HEK293 (cell line): ENCODE results near the gene AGAP3.

Source experiments
- BCL11A ChIP-seq: fragments of 450-650 bp; formaldehyde crosslinking; IDR thresholded peaks from 2 replicates; pipeline ENCODE4 v1.5.1; 2016; ENCODE audit warnings: low read depth, missing biosample characterization, missing genetic modification characterization
- BCL11B ChIP-seq: fragments of 450-650 bp; formaldehyde crosslinking; IDR thresholded peaks from 2 replicates; pipeline ENCODE4 v1.5.1; 2016; ENCODE audit warnings: low read depth, missing biosample characterization, missing genetic modification characterization
- GLI2 ChIP-seq: fragments of 450-650 bp; formaldehyde crosslinking; IDR thresholded peaks from 2 replicates; pipeline ENCODE4; 2017; ENCODE audit warnings: missing biosample characterization, missing genetic modification characterization, low read depth, borderline replicate concordance
- GLIS1 ChIP-seq: fragments of 450-650 bp; formaldehyde crosslinking; IDR thresholded peaks from 2 replicates; pipeline ENCODE4 v1.5.1; 2016; ENCODE audit warnings: missing biosample characterization, missing genetic modification characterization
- KLF16 ChIP-seq: fragments of 450-650 bp; formaldehyde crosslinking; IDR thresholded peaks from 2 replicates; pipeline ENCODE4 v1.5.1; 2017; ENCODE audit warnings: missing biosample characterization, missing genetic modification characterization
- KLF9 ChIP-seq: fragments of 450-650 bp; formaldehyde crosslinking; IDR thresholded peaks from 2 replicates; pipeline ENCODE4 v1.5.1; 2016; ENCODE audit warnings: missing biosample characterization, missing genetic modification characterization, low read depth
- REST ChIP-seq: fragments of 450-650 bp; formaldehyde crosslinking; IDR thresholded peaks from 2 replicates; pipeline ENCODE4 v1.5.1; 2016; ENCODE audit warnings: missing biosample characterization, missing genetic modification characterization
- TRIM28 ChIP-seq: IDR thresholded peaks from 2 replicates; pipeline ENCODE4 v1.6.1; 2011; ENCODE audit warnings: low read length, control low read depth, borderline replicate concordance
- YY1 ChIP-seq: fragments of 450-650 bp; formaldehyde crosslinking; IDR thresholded peaks from 2 replicates; pipeline ENCODE4 v1.5.1; 2018; ENCODE audit warnings: missing biosample characterization, missing genetic modification characterization
- YY2 ChIP-seq: fragments of 450-650 bp; formaldehyde crosslinking; IDR thresholded peaks from 2 replicates; pipeline ENCODE4 v1.5.1; 2016; ENCODE audit warnings: missing biosample characterization, missing genetic modification characterization
- ZBTB20 ChIP-seq: fragments of 450-650 bp; formaldehyde crosslinking; IDR thresholded peaks from 2 replicates; pipeline ENCODE4 v1.5.1; 2016; ENCODE audit warnings: missing biosample characterization, missing genetic modification characterization
- ZFP69B ChIP-seq: fragments of 450-650 bp; formaldehyde crosslinking; IDR thresholded peaks from 2 replicates; pipeline ENCODE4 v1.5.1; 2016; ENCODE audit warnings: missing biosample characterization, missing genetic modification characterization
- ZNF140 ChIP-seq: fragments of 450-650 bp; formaldehyde crosslinking; IDR thresholded peaks from 2 replicates; pipeline ENCODE4 v1.5.1; 2016; ENCODE audit warnings: missing biosample characterization, missing genetic modification characterization
- ZNF146 ChIP-seq: fragments of 450-650 bp; formaldehyde crosslinking; IDR thresholded peaks from 2 replicates; pipeline ENCODE4 v1.5.1; 2016; ENCODE audit warnings: missing biosample characterization, missing genetic modification characterization
- ZNF169 ChIP-seq: fragments of 450-650 bp; formaldehyde crosslinking; IDR thresholded peaks from 2 replicates; pipeline ENCODE4 v1.5.1; 2016; ENCODE audit warnings: missing biosample characterization, missing genetic modification characterization
- ZNF175 ChIP-seq: fragments of 450-650 bp; formaldehyde crosslinking; IDR thresholded peaks from 2 replicates; pipeline ENCODE4 v1.5.1; 2016; ENCODE audit warnings: missing biosample characterization, missing genetic modification characterization
- ZNF19 ChIP-seq: fragments of 450-650 bp; formaldehyde crosslinking; IDR thresholded peaks from 2 replicates; pipeline ENCODE4; 2016; ENCODE audit warnings: missing biosample characterization, missing genetic modification characterization, low read depth
- ZNF23 ChIP-seq: fragments of 450-650 bp; formaldehyde crosslinking; IDR thresholded peaks from 2 replicates; pipeline ENCODE4 v1.5.1; 2016; ENCODE audit warnings: missing biosample characterization, missing genetic modification characterization, borderline replicate concordance
- ZNF398 ChIP-seq: fragments of 450-650 bp; formaldehyde crosslinking; IDR thresholded peaks from 2 replicates; pipeline ENCODE4 v1.5.1; 2017; ENCODE audit warnings: missing biosample characterization, missing genetic modification characterization
- ZNF530 ChIP-seq: fragments of 450-650 bp; formaldehyde crosslinking; IDR thresholded peaks from 2 replicates; pipeline ENCODE4 v1.5.1; 2016; ENCODE audit warnings: low read depth, missing biosample characterization, missing genetic modification characterization
- ZNF560 ChIP-seq: fragments of 450-650 bp; formaldehyde crosslinking; IDR thresholded peaks from 2 replicates; pipeline ENCODE4 v1.5.1; 2017; ENCODE audit warnings: missing biosample characterization, missing genetic modification characterization, borderline replicate concordance
- ZSCAN30 ChIP-seq: fragments of 450-650 bp; IDR thresholded peaks from 2 replicates; pipeline ENCODE4 v1.5.1; 2018; ENCODE audit warnings: missing biosample characterization, mild to moderate bottlenecking, missing genetic modification characterization, moderate library complexity
- TF ChIP-seq, protein P1 (sequence below): fragments of 450-650 bp; IDR thresholded peaks from 2 replicates; pipeline ENCODE4 v1.5.1; 2018; ENCODE audit warnings: missing biosample characterization, mild to moderate bottlenecking, missing genetic modification characterization
- TF ChIP-seq, protein P2 (sequence below): fragments of 450-650 bp; formaldehyde crosslinking; IDR thresholded peaks from 2 replicates; pipeline ENCODE4 v1.5.1; 2016; ENCODE audit warnings: missing biosample characterization, missing genetic modification characterization
- TF ChIP-seq, protein P3 (sequence below): fragments of 450-650 bp; formaldehyde crosslinking; IDR thresholded peaks from 2 replicates; pipeline ENCODE4 v1.5.1; 2017; ENCODE audit warnings: missing biosample characterization, mild to moderate bottlenecking, missing genetic modification characterization, moderate library complexity
- TF ChIP-seq, protein P4 (sequence below): fragments of 450-650 bp; formaldehyde crosslinking; IDR thresholded peaks from 2 replicates; pipeline ENCODE4 v1.5.1; 2016; ENCODE audit warnings: missing biosample characterization, missing genetic modification characterization

The AGAP3 gene

GRCh38 chr7:151059367-151060112, 26.7 kb upstream of the AGAP3 start, which contains the start of gene SLC4A2 (continued):
- TF ChIP-seq ZNF169 (tag by site-specific recombination) (no peak), ZNF175 (no peak), BCL11A (tag by site-specific recombination) (no peak), REST (tag by site-specific recombination) (no peak), KLF9 (peak; percentile 74; the same call in 1 of the 2 replicates), YY2 (tag by site-specific recombination) (no peak), KLF16 (tag by site-specific recombination) (peak; percentile 73; the same call in 1 of the 2 replicates), ZBTB20 (tag by site-specific recombination) (no peak), ZSCAN30 (tag by site-specific recombination) (peak; percentile 43; the same call in 1 of the 2 replicates), ZNF560 (tag by site-specific recombination) (no peak), ZNF19 (tag by site-specific recombination) (no peak), ZNF530 (no peak), YY1 (tag by site-specific recombination) (no peak), GLI2 (tag by site-specific recombination) (no peak), ZFP69B (0 out of 2 replicates have a peak, but pooled peaks have one; percentile 12), ZNF146 (tag by site-specific recombination) (no peak), TRIM28 (no peak), ZNF140 (tag by site-specific recombination) (no peak), GLIS1 (tag by site-specific recombination) (no peak), BCL11B (tag by site-specific recombination) (no peak), ZNF23 (tag by site-specific recombination) (no peak), ZNF398 (tag by site-specific recombination) (peak; percentile 99)
- TF ChIP-seq, protein P1, sequence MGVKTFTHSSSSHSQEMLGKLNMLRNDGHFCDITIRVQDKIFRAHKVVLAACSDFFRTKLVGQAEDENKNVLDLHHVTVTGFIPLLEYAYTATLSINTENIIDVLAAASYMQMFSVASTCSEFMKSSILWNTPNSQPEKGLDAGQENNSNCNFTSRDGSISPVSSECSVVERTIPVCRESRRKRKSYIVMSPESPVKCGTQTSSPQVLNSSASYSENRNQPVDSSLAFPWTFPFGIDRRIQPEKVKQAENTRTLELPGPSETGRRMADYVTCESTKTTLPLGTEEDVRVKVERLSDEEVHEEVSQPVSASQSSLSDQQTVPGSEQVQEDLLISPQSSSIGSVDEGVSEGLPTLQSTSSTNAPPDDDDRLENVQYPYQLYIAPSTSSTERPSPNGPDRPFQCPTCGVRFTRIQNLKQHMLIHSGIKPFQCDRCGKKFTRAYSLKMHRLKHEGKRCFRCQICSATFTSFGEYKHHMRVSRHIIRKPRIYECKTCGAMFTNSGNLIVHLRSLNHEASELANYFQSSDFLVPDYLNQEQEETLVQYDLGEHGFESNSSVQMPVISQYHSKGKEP (tag by site-specific recombination): no peak
- TF ChIP-seq, protein P2, sequence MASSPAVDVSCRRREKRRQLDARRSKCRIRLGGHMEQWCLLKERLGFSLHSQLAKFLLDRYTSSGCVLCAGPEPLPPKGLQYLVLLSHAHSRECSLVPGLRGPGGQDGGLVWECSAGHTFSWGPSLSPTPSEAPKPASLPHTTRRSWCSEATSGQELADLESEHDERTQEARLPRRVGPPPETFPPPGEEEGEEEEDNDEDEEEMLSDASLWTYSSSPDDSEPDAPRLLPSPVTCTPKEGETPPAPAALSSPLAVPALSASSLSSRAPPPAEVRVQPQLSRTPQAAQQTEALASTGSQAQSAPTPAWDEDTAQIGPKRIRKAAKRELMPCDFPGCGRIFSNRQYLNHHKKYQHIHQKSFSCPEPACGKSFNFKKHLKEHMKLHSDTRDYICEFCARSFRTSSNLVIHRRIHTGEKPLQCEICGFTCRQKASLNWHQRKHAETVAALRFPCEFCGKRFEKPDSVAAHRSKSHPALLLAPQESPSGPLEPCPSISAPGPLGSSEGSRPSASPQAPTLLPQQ (tag by site-specific recombination): no peak; the same call in 1 of the 2 replicates
- TF ChIP-seq, protein P3, sequence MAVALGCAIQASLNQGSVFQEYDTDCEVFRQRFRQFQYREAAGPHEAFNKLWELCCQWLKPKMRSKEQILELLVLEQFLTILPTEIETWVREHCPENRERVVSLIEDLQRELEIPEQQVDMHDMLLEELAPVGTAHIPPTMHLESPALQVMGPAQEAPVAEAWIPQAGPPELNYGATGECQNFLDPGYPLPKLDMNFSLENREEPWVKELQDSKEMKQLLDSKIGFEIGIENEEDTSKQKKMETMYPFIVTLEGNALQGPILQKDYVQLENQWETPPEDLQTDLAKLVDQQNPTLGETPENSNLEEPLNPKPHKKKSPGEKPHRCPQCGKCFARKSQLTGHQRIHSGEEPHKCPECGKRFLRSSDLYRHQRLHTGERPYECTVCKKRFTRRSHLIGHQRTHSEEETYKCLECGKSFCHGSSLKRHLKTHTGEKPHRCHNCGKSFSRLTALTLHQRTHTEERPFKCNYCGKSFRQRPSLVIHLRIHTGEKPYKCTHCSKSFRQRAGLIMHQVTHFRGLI (tag by site-specific recombination): no peak
- TF ChIP-seq, protein P4, sequence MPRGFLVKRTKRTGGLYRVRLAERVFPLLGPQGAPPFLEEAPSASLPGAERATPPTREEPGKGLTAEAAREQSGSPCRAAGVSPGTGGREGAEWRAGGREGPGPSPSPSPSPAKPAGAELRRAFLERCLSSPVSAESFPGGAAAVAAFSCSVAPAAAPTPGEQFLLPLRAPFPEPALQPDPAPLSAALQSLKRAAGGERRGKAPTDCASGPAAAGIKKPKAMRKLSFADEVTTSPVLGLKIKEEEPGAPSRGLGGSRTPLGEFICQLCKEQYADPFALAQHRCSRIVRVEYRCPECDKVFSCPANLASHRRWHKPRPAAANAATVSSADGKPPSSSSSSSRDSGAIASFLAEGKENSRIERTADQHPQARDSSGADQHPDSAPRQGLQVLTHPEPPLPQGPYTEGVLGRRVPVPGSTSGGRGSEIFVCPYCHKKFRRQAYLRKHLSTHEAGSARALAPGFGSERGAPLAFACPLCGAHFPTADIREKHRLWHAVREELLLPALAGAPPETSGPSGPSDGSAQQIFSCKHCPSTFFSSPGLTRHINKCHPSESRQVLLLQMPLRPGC (tag by site-specific recombination): no peak
